ENCODE measurements around the gene CCN6. TPM values are rescaled to one million over a fixed set of nuclear protein-coding genes. Genes with fewer than 3 reads are reported as not detected.

Gene CCN6
- total RNA-seq, 1 donor from 2014 or later, result not detected

- H3K4me1 ChIP-seq, result peaks cover 18% of the 10 kb centered on the region
- H3K4me3 ChIP-seq, result no peak overlapping the region
- H3K27me3 ChIP-seq, result no peaks in the 10 kb centered on the region
- H3K36me3 ChIP-seq, result no peaks in the 10 kb centered on the region
- no peaks in the 10 kb centered on the region for H3K9me3 ChIP-seq
- DNase-seq (ENCODE audit: extremely low spot score in 2 of 2), result peak in 1 of 2 donors; percentile 96
- TF ChIP-seq CTCF (IDR thresholded peaks at IDR 0.05) (no peak), POLR2AphosphoS5 (IDR thresholded peaks at IDR 0.05; ENCODE audit: insufficient read depth in 1 of 2, low read depth in 1 of 2) (peak; percentile 79 to 93)
- H3K27ac ChIP-seq, result peak overlapping the region; percentile 91
- intact Hi-C loops (cut with DNase I), result loop anchor here (5.0 to 10.0 kb wide), 3 partner anchors 40 to 555 kb away; partner anchors contain the start of genes REV3L and TRAF3IP2
These were observed 16.1 kb upstream of the CCN6 start for GRCh38 chr6:112037783-112038216.

- TF ChIP-seq CTCF (IDR thresholded peaks at IDR 0.05) (no peak), POLR2A (IDR thresholded peaks at IDR 0.05) (no peak), POLR2AphosphoS5 (IDR thresholded peaks at IDR 0.05; ENCODE audit: insufficient read depth in 1 of 2, low read depth in 1 of 2) (no peak)
- intact Hi-C loops (cut with DNase I), result loop anchor here (5.0 to 10.0 kb wide), 3 partner anchors 41 to 556 kb away; partner anchors contain the start of genes REV3L and TRAF3IP2
- Histone ChIP-seq H3K9me3 (no peaks in the 10 kb centered on the region), H3K4me1 (peaks cover 18% of the 10 kb centered on the region), H3K36me3 (no peaks in the 10 kb centered on the region), H3K27ac (peak overlapping the region; percentile 91), H3K4me3 (no peak overlapping the region), H3K27me3 (no peaks in the 10 kb centered on the region)
- DNase-seq (ENCODE audit: extremely low spot score in 2 of 2), result no peak
These were observed 15.6 kb upstream of the CCN6 start for GRCh38 chr6:112038268-112038667.

GRCh38 chr6:112038756-112039430, 15.0 kb upstream of the CCN6 start:
- DNase-seq (ENCODE audit: extremely low spot score in 2 of 2), result no peak
- Histone ChIP-seq H3K4me3 (no peak overlapping the region), H3K4me1 (peaks cover 20% of the 10 kb centered on the region), H3K36me3 (no peaks in the 10 kb centered on the region), H3K27ac (peak overlapping the region; percentile 91), H3K27me3 (no peaks in the 10 kb centered on the region), H3K9me3 (no peaks in the 10 kb centered on the region)
- intact Hi-C loops (cut with DNase I), result loop anchor here (5.0 to 10.0 kb wide), 3 partner anchors 42 to 557 kb away; partner anchors contain the start of genes REV3L and TRAF3IP2
- TF ChIP-seq POLR2AphosphoS5 (IDR thresholded peaks at IDR 0.05; ENCODE audit: insufficient read depth in 1 of 2, low read depth in 1 of 2), result no peak
- TF ChIP-seq CTCF (IDR thresholded peaks at IDR 0.05), result no peak
- no peak for TF ChIP-seq POLR2A (IDR thresholded peaks at IDR 0.05)

GRCh38 chr6:112039431-112039770, 14.5 kb upstream of the CCN6 start:
- H3K4me3 ChIP-seq, result no peak overlapping the region
- H3K27me3 ChIP-seq, result no peaks in the 10 kb centered on the region
- no peaks in the 10 kb centered on the region for H3K36me3 ChIP-seq
- TF ChIP-seq CTCF (IDR thresholded peaks at IDR 0.05) (no peak), POLR2A (IDR thresholded peaks at IDR 0.05) (no peak), POLR2AphosphoS5 (IDR thresholded peaks at IDR 0.05; ENCODE audit: insufficient read depth in 1 of 2, low read depth in 1 of 2) (no peak)
- DNase-seq (ENCODE audit: extremely low spot score in 2 of 2), result no peak
- intact Hi-C loops (cut with DNase I), result loop anchor here (5.0 to 10.0 kb wide), 3 partner anchors 42 to 557 kb away; partner anchors contain the start of genes REV3L and TRAF3IP2
- no peaks in the 10 kb centered on the region for H3K9me3 ChIP-seq
- H3K27ac ChIP-seq, result peak overlapping the region; percentile 91
- peaks cover 24% of the 10 kb centered on the region for H3K4me1 ChIP-seq

- TF ChIP-seq CTCF (IDR thresholded peaks at IDR 0.05), result no peak
- TF ChIP-seq POLR2AphosphoS5 (IDR thresholded peaks at IDR 0.05; ENCODE audit: insufficient read depth in 1 of 2, low read depth in 1 of 2), result no peak
- TF ChIP-seq POLR2A (IDR thresholded peaks at IDR 0.05), result no peak
- intact Hi-C loops (cut with DNase I), result loop anchor here (5.0 kb wide), 1 partner anchor 334 kb away; no protein-coding TSS in a partner anchor
- Histone ChIP-seq H3K27me3 (no peaks in the 10 kb centered on the region), H3K4me3 (no peak overlapping the region), H3K4me1 (peaks cover 24% of the 10 kb centered on the region), H3K27ac (no peak overlapping the region), H3K9me3 (no peaks in the 10 kb centered on the region), H3K36me3 (no peaks in the 10 kb centered on the region)
- DNase-seq (ENCODE audit: extremely low spot score in 2 of 2), result no peak
These were observed 12.9 kb upstream of the CCN6 start for GRCh38 chr6:112040956-112041355.

All from vagina (tissue), 2 donors.